SH-SY5Y (cell line): Measurements from ENCODE around the gene CYP2W1.

ENCODE experiments used
- GATA2 ChIP-seq: IDR thresholded peaks from 2 replicates; pipeline ENCODE4 v1.6.1; 2011; ENCODE audit warnings: mild to moderate bottlenecking, low read depth, low read length
- GATA3 ChIP-seq: IDR thresholded peaks from 2 replicates; pipeline ENCODE4 v1.6.1; 2011; ENCODE audit warnings: low read depth, mild to moderate bottlenecking, low read length, moderate library complexity

Gene CYP2W1

DNA sequence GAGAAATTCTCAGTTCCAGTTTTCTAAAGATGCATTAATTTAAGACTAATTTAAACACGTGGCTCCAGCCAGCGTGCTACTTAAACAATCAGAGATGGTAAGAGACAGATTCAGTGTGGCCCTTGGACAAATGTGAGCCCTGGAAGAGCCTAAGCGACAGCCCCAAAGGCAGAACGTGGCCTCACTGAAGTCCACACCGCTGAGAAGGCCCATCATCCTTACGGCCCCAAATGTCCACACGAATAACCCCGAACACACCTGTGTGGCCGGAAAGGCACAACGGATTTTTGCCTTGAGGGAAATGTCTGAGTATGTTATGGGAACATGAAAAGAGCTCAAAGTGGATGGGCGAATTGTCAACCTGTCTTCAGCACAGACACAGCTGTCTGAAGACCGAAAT is 10.9 kb upstream of the CYP2W1 start:
- TF ChIP-seq GATA2 (no peak), GATA3 (no peak)

GRCh38 chr7:972676-973309 is 10.2 kb upstream of the CYP2W1 start:
- TF ChIP-seq GATA2 = no peak
- TF ChIP-seq GATA3 = no peak

DNA sequence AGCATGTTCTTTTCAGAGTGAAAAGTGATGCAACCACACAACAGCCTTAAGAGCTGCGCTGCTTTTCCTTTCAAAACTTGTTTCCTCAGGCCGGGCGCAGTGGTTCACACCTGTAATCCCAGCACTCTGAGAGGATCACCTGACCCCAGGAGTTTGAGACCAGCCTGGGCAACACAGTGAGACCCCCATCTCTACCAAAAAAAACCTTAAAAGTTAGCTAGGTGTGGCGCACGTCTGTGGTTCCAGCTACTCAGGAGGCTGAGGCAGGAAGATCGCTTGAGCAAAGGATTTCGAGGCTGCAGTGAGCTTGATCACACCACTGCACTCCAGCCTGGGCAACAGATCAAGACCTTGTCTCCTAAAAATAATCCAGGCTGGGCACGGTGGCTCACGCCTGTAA is 9.7 kb upstream of the CYP2W1 start:
- no peak for TF ChIP-seq GATA2
- no peak for TF ChIP-seq GATA3

DNA sequence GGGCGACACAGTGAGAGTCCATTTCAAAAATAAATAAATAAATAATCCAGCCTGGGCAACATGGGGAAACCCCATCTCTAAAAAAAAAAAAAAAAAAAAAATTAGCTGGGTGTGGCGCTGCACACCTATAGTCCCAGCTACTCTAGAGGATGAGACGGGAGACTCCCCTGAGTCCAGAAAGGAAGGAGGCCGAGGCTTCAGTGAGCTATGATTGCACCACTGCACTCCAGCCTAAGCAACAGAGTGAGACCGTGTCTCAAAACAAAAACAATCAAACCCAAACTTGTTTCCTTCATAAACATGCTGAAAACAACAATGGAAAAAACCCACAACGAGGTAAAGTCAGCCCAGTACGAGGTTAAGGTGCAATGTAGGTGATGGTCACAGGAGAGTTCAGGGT is 8.8 kb upstream of the CYP2W1 start:
- TF ChIP-seq GATA2 (no peak), GATA3 (no peak)

DNA sequence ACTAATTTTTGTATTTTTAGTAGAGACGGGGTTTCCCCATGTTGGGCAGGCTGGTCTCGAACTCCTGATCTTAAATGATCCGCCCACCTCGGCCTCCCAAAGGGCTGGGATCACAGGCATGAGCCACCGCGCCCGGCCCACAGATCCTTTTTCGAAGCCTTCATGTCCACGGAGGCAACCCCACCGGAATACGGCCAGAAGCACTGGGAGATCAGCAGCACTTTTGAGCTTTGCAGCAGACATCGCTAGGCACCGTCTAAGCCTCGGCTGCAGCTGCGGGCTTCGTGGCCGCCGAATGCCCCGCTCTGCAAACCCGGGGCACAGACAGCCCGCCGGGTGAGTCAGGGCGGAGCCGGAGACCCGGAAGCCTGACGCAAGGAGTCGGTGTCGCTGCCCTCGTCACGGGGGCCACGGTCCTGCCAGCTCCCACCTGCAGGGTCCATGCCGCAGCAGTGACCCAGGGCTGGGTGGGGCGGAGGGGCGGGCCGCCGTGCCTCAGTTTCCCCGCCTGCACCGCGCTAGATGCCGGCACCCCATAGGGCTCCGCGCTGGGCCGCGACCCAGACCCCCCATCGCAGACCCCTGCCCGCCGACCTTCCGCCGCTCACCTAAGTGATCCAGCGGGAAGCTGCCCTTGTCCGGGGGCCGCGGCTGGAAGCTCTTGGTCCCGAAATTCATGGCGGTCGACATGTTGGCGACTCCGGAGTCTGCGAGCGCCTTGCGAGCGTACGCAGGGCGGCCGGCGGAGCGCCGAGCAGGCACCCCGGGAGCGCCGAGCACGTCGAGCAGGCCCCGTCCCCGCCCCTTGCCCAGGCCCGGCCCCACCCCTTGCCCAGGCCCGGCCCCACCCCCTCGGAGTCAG is 7.9 kb upstream of the CYP2W1 start, which contains the start of gene COX19:
Gene COX19, minus strand, starts transcription at position 730 of the 862 bp plus-strand sequence. Its CDS starts 40 bp downstream, at position 690.
- TF ChIP-seq GATA3 (no peak), GATA2 (no peak)

- TF ChIP-seq GATA3 = no peak
- TF ChIP-seq GATA2 = no peak
Measured at GRCh38 chr7:975702-976473, 7.1 kb upstream of the CYP2W1 start.

DNA sequence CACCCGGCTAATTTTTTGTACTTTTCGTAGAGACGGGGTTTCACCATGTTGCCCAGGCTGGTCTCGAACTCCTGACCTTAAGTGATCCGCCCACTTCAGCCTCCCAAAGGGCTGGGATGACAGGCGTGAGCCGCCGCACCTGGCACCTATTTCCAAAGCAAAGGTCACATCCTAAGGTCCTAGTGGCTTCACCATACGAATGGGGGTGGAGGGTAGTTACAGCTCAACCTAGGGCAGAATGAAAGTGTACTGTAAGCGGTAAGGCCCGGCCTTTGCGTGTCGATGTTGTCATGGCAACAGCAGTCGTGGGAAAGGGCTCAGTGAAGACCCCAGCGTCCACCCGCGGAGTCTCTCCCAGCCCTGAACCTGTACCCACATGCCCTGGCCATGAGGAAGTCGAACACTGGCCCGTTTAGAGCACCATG is 6.1 kb upstream of the CYP2W1 start:
- no peak for TF ChIP-seq GATA2
- TF ChIP-seq GATA3 = no peak

GRCh38 chr7:977326-978048 is 5.5 kb upstream of the CYP2W1 start:
- TF ChIP-seq GATA3 (no peak), GATA2 (no peak)

GRCh38 chr7:978049-978346 is 5.0 kb upstream of the CYP2W1 start:
- TF ChIP-seq GATA2 (no peak), GATA3 (no peak)

DNA sequence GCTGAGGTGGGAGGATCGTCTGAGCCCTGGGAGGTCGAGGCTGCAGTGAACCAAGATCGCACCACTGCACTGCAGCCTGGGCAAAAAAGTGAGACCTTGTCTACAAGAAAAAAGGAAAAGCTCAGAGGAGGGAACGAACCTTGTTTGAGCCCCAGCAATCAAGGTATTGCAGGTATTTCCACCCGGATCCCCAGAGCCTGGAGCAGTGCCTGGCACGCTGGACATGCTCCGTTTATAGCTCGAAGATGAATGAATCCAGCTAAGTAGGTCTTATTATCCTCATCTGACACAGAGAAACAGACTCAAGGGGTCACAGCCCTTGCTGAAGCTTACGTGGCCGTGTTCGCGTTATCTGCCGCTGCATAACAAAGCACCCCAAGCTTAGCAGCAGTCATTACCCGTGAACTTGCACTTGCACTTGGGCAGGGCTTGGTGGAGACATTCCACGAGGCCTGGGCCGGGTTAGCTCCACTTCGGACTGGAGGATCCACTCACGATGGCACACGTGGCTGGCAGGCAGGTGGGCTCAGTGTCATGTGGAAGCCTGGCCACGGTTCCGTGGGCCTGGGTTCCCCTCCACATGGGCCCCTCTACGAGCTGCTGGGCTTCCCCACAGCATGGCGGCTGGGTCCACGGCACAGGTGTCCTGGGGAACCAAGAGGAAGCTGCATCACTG is 4.4 kb upstream of the CYP2W1 start:
- TF ChIP-seq GATA3 (no peak), GATA2 (no peak)

DNA sequence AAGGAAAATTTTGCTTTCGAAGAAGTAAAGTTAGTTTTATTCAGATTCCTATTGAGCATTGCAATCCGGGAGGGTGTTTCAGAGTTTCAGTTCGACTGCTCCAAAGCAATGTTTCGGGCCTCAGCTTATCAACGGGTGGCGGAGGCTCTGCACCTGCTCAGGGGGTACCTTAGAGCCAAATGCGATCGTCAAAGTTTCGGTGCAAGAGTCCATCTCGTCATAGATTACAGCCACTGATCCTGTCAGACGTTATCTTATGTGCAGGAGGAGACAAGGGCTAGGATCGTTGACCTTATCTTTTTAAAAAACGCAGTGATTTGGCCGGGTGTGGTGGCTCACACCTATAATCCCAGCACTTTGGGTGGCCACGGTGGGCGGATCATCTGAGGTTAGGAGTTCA is 3.8 kb upstream of the CYP2W1 start:
- no peak for TF ChIP-seq GATA2
- TF ChIP-seq GATA3 = no peak

GRCh38 chr7:979886-980571 is 3.0 kb upstream of the CYP2W1 start:
- TF ChIP-seq GATA2 (no peak), GATA3 (no peak)

DNA sequence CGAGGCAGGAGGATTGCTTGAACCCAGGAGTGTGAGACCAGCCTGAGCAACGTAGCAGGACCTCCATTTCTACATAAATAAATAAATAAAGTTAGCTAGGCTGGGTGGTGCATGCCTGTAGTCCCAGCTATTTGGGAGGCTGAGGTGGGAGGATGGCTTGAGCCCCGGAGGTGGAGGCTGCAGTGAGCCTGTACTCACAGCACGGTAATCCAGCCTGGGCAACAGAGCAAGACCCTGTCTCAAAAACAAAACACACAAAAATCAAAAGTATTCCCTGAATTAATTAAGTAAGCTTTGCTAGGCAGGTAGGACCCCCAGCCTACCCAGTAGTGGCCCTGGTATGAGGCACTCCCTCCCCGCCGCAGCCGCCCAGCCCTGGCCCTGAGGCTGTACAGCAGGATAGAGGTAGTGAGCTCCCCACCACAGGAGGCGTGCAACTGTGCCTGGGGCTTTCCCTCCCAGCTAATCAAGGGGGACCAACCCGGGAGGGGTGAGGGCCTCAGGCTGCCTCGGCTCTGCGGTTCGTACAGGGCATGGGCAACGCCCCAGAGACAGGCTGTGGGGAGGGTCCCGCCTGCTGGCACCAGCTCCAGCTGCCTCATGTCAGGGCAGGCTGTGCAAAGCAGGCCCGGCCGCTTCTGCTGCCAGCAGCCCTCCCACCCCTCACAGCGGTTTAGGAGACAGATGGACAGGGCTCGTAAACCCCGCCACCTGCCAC is 1.0 kb upstream of the CYP2W1 start:
- no peak for TF ChIP-seq GATA2
- TF ChIP-seq GATA3 = no peak
